ENCODE data around the gene MTERF4.

DNA sequence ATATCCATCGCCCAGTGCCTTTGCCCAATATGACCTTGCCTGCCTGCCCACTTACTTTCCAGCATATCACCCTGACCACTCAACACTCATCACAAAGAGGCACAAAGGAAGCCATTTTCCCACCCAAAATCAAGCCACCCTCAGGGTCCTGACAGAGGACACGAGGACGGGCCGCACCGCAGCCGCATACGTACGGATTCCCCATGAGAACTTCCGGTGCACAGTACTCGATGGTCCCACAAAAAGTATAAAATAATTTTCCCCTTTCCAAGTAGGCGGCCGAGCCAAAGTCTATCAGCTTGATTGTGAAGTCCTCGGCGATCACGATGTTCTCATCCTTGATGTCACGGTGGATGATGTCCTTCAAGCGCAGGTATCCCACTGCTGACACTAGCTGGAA, 10.0 kb upstream of the MTERF4 start:
- TF ChIP-seq, protein P1, sequence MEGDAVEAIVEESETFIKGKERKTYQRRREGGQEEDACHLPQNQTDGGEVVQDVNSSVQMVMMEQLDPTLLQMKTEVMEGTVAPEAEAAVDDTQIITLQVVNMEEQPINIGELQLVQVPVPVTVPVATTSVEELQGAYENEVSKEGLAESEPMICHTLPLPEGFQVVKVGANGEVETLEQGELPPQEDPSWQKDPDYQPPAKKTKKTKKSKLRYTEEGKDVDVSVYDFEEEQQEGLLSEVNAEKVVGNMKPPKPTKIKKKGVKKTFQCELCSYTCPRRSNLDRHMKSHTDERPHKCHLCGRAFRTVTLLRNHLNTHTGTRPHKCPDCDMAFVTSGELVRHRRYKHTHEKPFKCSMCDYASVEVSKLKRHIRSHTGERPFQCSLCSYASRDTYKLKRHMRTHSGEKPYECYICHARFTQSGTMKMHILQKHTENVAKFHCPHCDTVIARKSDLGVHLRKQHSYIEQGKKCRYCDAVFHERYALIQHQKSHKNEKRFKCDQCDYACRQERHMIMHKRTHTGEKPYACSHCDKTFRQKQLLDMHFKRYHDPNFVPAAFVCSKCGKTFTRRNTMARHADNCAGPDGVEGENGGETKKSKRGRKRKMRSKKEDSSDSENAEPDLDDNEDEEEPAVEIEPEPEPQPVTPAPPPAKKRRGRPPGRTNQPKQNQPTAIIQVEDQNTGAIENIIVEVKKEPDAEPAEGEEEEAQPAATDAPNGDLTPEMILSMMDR (IDR thresholded peaks at IDR 0.05) = no peak
- no peak for TF ChIP-seq EZH2phosphoT487 (IDR thresholded peaks at IDR 0.05)
- no peak for TF ChIP-seq EZH2 (IDR thresholded peaks at IDR 0.05)

Data from neural progenitor cell (in vitro differentiated cells).